ENCODE data around the gene RFLNA. TPM values are rescaled to one million over a fixed set of nuclear protein-coding genes. Genes with fewer than 3 reads are reported as not detected.
A peak's percentile ranks its signal among the peaks of the same experiment; 100 is the strongest.

The RFLNA gene
- total and polyA plus RNA-seq, 2 experiments from 2014 or later: 1.2 to 4.6 TPM

DNA sequence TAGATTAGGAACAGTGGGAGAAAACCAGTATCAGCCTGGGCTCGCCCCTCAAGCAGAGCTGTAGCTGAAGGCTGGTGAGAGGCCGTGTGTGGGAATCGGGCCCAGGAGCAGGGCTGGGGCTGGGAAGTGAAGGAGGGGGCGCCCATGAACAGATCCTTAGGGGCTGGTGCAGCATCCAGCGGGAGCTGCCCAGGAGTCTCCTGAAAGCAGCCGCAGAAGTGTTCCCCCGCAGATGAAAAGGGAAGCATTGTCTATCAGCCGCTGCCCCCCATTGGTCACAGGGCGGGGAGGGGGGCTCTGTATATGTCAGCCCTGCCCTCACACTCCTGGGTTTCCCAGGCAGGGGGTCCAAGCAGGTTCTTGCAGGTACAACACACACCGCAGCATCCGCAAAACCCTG lies 15.6 kb upstream of the RFLNA start:
- TF ChIP-seq EZH2 (IDR thresholded peaks at IDR 0.05; ENCODE audit: insufficient read depth, poor library complexity, severe bottlenecking) (no peak), EZH2phosphoT487 (IDR thresholded peaks at IDR 0.05; ENCODE audit: insufficient read depth, low read depth) (no peak)
- WGBS, 2 experiments (ENCODE audit: low coverage in 1 of 2, low lambda C conversion rate in 2 of 2, missing lambda C conversion rate in 2 of 2): 63 to 72% methylated on average over 11 of the region's 11 CpGs
- Histone ChIP-seq H3K9me2 (ENCODE audit: insufficient read depth) (no peaks in the 10 kb centered on the region), H3K36me3 (ENCODE audit: low read depth) (no peaks in the 10 kb centered on the region), H4K20me1 (ENCODE audit: insufficient read depth) (no peaks in the 10 kb centered on the region), H3K9ac (no peak overlapping the region), H2AFZ (no peak overlapping the region), H3K4me2 (ENCODE audit: unreplicated experiment) (no peak overlapping the region), H3K4me1 (ENCODE audit: insufficient read depth) (no peaks in the 10 kb centered on the region), H3K79me2 (ENCODE audit: insufficient read depth) (no peaks in the 10 kb centered on the region), H3K4me3 (no peak overlapping the region), H3F3A (ENCODE audit: insufficient read depth) (no peaks in the 10 kb centered on the region), H3K27ac (no peak overlapping the region), H3K27me3 (replicated peaks; ENCODE audit: insufficient read depth) (peaks cover 36% of the 10 kb centered on the region), H3K9me3 (ENCODE audit: low read depth) (no peaks in the 10 kb centered on the region)
- in situ Hi-C loops (cut with MboI): no loop called here
- no peak for DNase-seq

GRCh38 chr12:124279846-124280360 lies 15.0 kb upstream of the RFLNA start:
- no peak overlapping the region for H3K9ac ChIP-seq
- no peaks in the 10 kb centered on the region for H3K9me3 ChIP-seq (ENCODE audit: low read depth)
- H4K20me1 ChIP-seq (ENCODE audit: insufficient read depth): no peaks in the 10 kb centered on the region
- peak; percentile 33 for DNase-seq
- H3K36me3 ChIP-seq (ENCODE audit: low read depth): no peaks in the 10 kb centered on the region
- H3K4me2 ChIP-seq (ENCODE audit: unreplicated experiment): no peak overlapping the region
- H3K9me2 ChIP-seq (ENCODE audit: insufficient read depth): no peaks in the 10 kb centered on the region
- no peaks in the 10 kb centered on the region for H3K79me2 ChIP-seq (ENCODE audit: insufficient read depth)
- in situ Hi-C loops (cut with MboI): no loop called here
- H3K4me3 ChIP-seq: no peak overlapping the region
- no peaks in the 10 kb centered on the region for H3F3A ChIP-seq (ENCODE audit: insufficient read depth)
- no peak overlapping the region for H3K27ac ChIP-seq
- no peak for TF ChIP-seq EZH2phosphoT487 (IDR thresholded peaks at IDR 0.05; ENCODE audit: insufficient read depth, low read depth)
- TF ChIP-seq EZH2 (IDR thresholded peaks at IDR 0.05; ENCODE audit: insufficient read depth, poor library complexity, severe bottlenecking): no peak
- 9 to 14% methylated on average over 14 to 17 of the region's 19 CpGs for WGBS, 2 experiments (ENCODE audit: low coverage in 1 of 2, low lambda C conversion rate in 2 of 2, missing lambda C conversion rate in 2 of 2)
- peaks cover 39% of the 10 kb centered on the region for H3K27me3 ChIP-seq (replicated peaks; ENCODE audit: insufficient read depth)
- H2AFZ ChIP-seq: no peak overlapping the region
- H3K4me1 ChIP-seq (ENCODE audit: insufficient read depth): no peaks in the 10 kb centered on the region

- Histone ChIP-seq H4K20me1 (ENCODE audit: insufficient read depth) (no peaks in the 10 kb centered on the region), H3K9me3 (ENCODE audit: low read depth) (no peaks in the 10 kb centered on the region), H3K27ac (no peak overlapping the region), H3K4me3 (no peak overlapping the region), H3K36me3 (ENCODE audit: low read depth) (no peaks in the 10 kb centered on the region), H3K4me1 (ENCODE audit: insufficient read depth) (no peaks in the 10 kb centered on the region), H3K9me2 (ENCODE audit: insufficient read depth) (no peaks in the 10 kb centered on the region), H3K79me2 (ENCODE audit: insufficient read depth) (no peaks in the 10 kb centered on the region), H3K4me2 (ENCODE audit: unreplicated experiment) (no peak overlapping the region), H3K9ac (no peak overlapping the region), H2AFZ (no peak overlapping the region), H3K27me3 (replicated peaks; ENCODE audit: insufficient read depth) (peaks cover 39% of the 10 kb centered on the region), H3F3A (ENCODE audit: insufficient read depth) (no peaks in the 10 kb centered on the region)
- in situ Hi-C loops (cut with MboI): no loop called here
- no peak for TF ChIP-seq EZH2 (IDR thresholded peaks at IDR 0.05; ENCODE audit: insufficient read depth, poor library complexity, severe bottlenecking)
- TF ChIP-seq EZH2phosphoT487 (IDR thresholded peaks at IDR 0.05; ENCODE audit: insufficient read depth, low read depth): no peak
- no peak for DNase-seq
- 88 to 93% methylated on average over 2 of the region's 2 CpGs for WGBS, 2 experiments (ENCODE audit: low coverage in 1 of 2, low lambda C conversion rate in 2 of 2, missing lambda C conversion rate in 2 of 2)
These were observed 13.6 kb upstream of the RFLNA start for GRCh38 chr12:124281309-124281708.

DNA sequence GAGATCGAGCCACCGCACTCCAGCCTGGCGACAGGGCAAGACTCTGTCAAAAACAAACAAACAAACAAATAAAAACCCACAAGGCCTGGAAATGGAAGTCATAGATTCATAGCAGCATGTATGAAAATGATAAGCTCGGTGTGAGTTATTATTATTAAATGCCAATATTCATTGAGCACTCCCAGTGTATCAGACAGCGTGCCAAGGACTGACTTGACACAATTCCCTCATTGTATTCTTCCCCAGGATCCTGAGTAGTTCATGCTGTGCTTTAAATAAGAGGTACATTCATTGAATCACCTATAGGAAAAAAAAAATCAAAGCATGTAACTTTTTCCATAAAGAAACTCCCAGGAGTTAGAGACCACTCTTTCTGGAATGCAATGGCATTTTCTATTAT lies 12.6 kb upstream of the RFLNA start:
- no peaks in the 10 kb centered on the region for H3K79me2 ChIP-seq (ENCODE audit: insufficient read depth)
- H3K9ac ChIP-seq: no peak overlapping the region
- no peak overlapping the region for H3K4me3 ChIP-seq
- H3K36me3 ChIP-seq (ENCODE audit: low read depth): no peaks in the 10 kb centered on the region
- WGBS, 2 experiments (ENCODE audit: low coverage in 1 of 2, low lambda C conversion rate in 2 of 2, missing lambda C conversion rate in 2 of 2): 72 to 80% methylated on average over 5 of the region's 5 CpGs
- no peak for TF ChIP-seq EZH2phosphoT487 (IDR thresholded peaks at IDR 0.05; ENCODE audit: insufficient read depth, low read depth)
- TF ChIP-seq EZH2 (IDR thresholded peaks at IDR 0.05; ENCODE audit: insufficient read depth, poor library complexity, severe bottlenecking): no peak
- no peak overlapping the region for H3K27ac ChIP-seq
- H2AFZ ChIP-seq: no peak overlapping the region
- peaks cover 39% of the 10 kb centered on the region for H3K27me3 ChIP-seq (replicated peaks; ENCODE audit: insufficient read depth)
- H3K9me3 ChIP-seq (ENCODE audit: low read depth): no peaks in the 10 kb centered on the region
- no peaks in the 10 kb centered on the region for H3F3A ChIP-seq (ENCODE audit: insufficient read depth)
- DNase-seq: no peak
- no peak overlapping the region for H3K4me2 ChIP-seq (ENCODE audit: unreplicated experiment)
- H4K20me1 ChIP-seq (ENCODE audit: insufficient read depth): no peaks in the 10 kb centered on the region
- no peaks in the 10 kb centered on the region for H3K4me1 ChIP-seq (ENCODE audit: insufficient read depth)
- in situ Hi-C loops (cut with MboI): no loop called here
- H3K9me2 ChIP-seq (ENCODE audit: insufficient read depth): no peaks in the 10 kb centered on the region

DNA sequence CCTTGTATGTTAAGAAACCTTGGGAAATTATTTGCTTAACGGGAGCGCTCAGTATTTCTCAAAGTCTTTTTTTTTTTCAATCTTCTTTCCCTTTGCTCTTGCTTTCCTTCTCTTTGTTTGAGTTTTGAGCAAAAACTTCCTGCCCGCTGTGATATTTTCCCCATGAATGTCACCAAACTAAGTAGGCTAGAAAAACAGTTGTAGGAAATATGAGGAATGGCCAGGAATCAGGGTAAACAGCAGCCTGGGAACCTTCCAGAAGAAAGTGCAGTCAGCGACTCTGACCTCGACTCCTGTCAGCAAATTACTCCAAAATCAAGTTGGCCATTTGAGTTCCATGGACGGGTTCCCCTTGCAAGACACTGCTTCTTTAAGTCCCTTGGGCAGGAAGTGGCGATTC lies 11.6 kb upstream of the RFLNA start:
- DNase-seq: no peak
- no peak overlapping the region for H2AFZ ChIP-seq
- no peaks in the 10 kb centered on the region for H3K4me1 ChIP-seq (ENCODE audit: insufficient read depth)
- H3K4me2 ChIP-seq (ENCODE audit: unreplicated experiment): no peak overlapping the region
- H3K79me2 ChIP-seq (ENCODE audit: insufficient read depth): no peaks in the 10 kb centered on the region
- no peaks in the 10 kb centered on the region for H3K9me2 ChIP-seq (ENCODE audit: insufficient read depth)
- H3K9ac ChIP-seq: no peak overlapping the region
- H3K9me3 ChIP-seq (ENCODE audit: low read depth): no peaks in the 10 kb centered on the region
- peaks cover 39% of the 10 kb centered on the region for H3K27me3 ChIP-seq (replicated peaks; ENCODE audit: insufficient read depth)
- TF ChIP-seq EZH2phosphoT487 (IDR thresholded peaks at IDR 0.05; ENCODE audit: insufficient read depth, low read depth) (no peak), EZH2 (IDR thresholded peaks at IDR 0.05; ENCODE audit: insufficient read depth, poor library complexity, severe bottlenecking) (no peak)
- H3F3A ChIP-seq (ENCODE audit: insufficient read depth): no peaks in the 10 kb centered on the region
- no peaks in the 10 kb centered on the region for H4K20me1 ChIP-seq (ENCODE audit: insufficient read depth)
- H3K36me3 ChIP-seq (ENCODE audit: low read depth): no peaks in the 10 kb centered on the region
- in situ Hi-C loops (cut with MboI): no loop called here
- WGBS, 2 experiments (ENCODE audit: low coverage in 1 of 2, low lambda C conversion rate in 2 of 2, missing lambda C conversion rate in 2 of 2): 52 to 54% methylated on average over 7 of the region's 7 CpGs
- H3K27ac ChIP-seq: no peak overlapping the region
- H3K4me3 ChIP-seq: no peak overlapping the region
